Neural progenitor cell (in vitro differentiated cells): ENCODE measurements around the gene MAGI2. TPM values are rescaled to one million over a fixed set of nuclear protein-coding genes. Genes with fewer than 3 reads are reported as not detected.
A peak's percentile ranks its signal among the peaks of the same experiment; 100 is the strongest.

ENCODE experiments used
- DNase-seq: peaks from one replicate; pipeline ENCODE4 v3.0.0-alpha.2; 2016; ENCODE audit warnings: low spot score
- H2AFZ ChIP-seq: fragments of 200-600 bp; sonication (generic); replicated peaks from 2 replicates; pipeline ENCODE4 v1.6.1; 2016; ENCODE audit warnings: antibody characterized with exemption
- H3F3A ChIP-seq: fragments of 200-600 bp; sonication (generic); 2 replicates; pipeline ENCODE4 v1.6.1; 2016; ENCODE audit warnings: antibody characterized with exemption, low read depth
- H3K27ac ChIP-seq: fragments of 200-600 bp; sonication (generic); 2 replicates; pipeline ENCODE4 v1.5.1; 2016; ENCODE audit warnings: mild to moderate bottlenecking
- H3K27me3 ChIP-seq: fragments of 200-600 bp; sonication (generic); 2 replicates; pipeline ENCODE4 v1.6.1; 2016; ENCODE audit warnings: mild to moderate bottlenecking, moderate library complexity
- H3K36me3 ChIP-seq: fragments of 200-600 bp; sonication (generic); 2 replicates; pipeline ENCODE4 v1.5.1; 2016
- H3K4me1 ChIP-seq: fragments of 200-600 bp; sonication (generic); 2 replicates; pipeline ENCODE4 v1.6.1; 2016; ENCODE audit warnings: mixed run types
- H3K4me2 ChIP-seq: fragments of 200-600 bp; sonication (generic); 2 replicates; pipeline ENCODE4 v1.6.1; 2016
- H3K4me3 ChIP-seq: fragments of 200-600 bp; sonication (generic); 2 replicates; pipeline ENCODE4 v1.5.1; 2016
- H3K79me2 ChIP-seq: fragments of 200-600 bp; sonication (generic); 2 replicates; pipeline ENCODE4 v1.6.1; 2016; ENCODE audit warnings: low read depth
- H3K9ac ChIP-seq: fragments of 200-600 bp; sonication (generic); 2 replicates; pipeline ENCODE4 v1.6.1; 2016
- H3K9me3 ChIP-seq: fragments of 200-600 bp; sonication (generic); 2 replicates; pipeline ENCODE4 v1.5.1; 2016; ENCODE audit warnings: low read depth
- H4K20me1 ChIP-seq: fragments of 200-600 bp; sonication (generic); 2 replicates; pipeline ENCODE4 v1.6.1; 2016; ENCODE audit warnings: low read depth
- H3K27ac Mint-ChIP-seq: 3 replicates; pipeline ENCODE4 v1.8.0; 2021; ENCODE audit warnings: mixed read lengths
- H3K27me3 Mint-ChIP-seq: 2 replicates; pipeline ENCODE4 v1.8.0; 2022; ENCODE audit warnings: low read depth, mild to moderate bottlenecking, inconsistent platforms, moderate library complexity, mixed read lengths; ENCODE audit not compliant: insufficient read depth
- H3K36me3 Mint-ChIP-seq: 3 replicates; pipeline ENCODE4 v1.8.0; 2021; ENCODE audit warnings: mixed read lengths
- H3K4me1 Mint-ChIP-seq: 3 replicates; pipeline ENCODE4 v1.8.0; 2021; ENCODE audit warnings: mixed read lengths
- H3K4me3 Mint-ChIP-seq: 3 replicates; pipeline ENCODE4 v1.8.0; 2021; ENCODE audit warnings: mild to moderate bottlenecking, moderate library complexity, mixed read lengths
- H3K9me3 Mint-ChIP-seq: 3 replicates; pipeline ENCODE4 v1.8.0; 2020; ENCODE audit warnings: mixed read lengths
- EZH2 ChIP-seq: fragments of 200-600 bp; sonication (generic); IDR thresholded peaks from 2 replicates; pipeline ENCODE4 v1.6.1; 2017; ENCODE audit warnings: antibody characterized with exemption, mild to moderate bottlenecking, moderate library complexity
- EZH2phosphoT487 ChIP-seq: fragments of 200-600 bp; sonication (generic); IDR thresholded peaks from 2 replicates; pipeline ENCODE4 v1.6.1; 2017; ENCODE audit warnings: antibody characterized with exemption
- total RNA-seq: library from RNA; depleted of rRNA; stranded (reverse); fragments of >200 nt; gene quantifications from 2 replicates; pipeline ENCODE4 v1.2.3, GENCODE V29; 2015; ENCODE audit warnings: low replicate concordance
- TF ChIP-seq, protein P1 (sequence below): fragments of 200-600 bp; sonication (generic); IDR thresholded peaks from 2 replicates; pipeline ENCODE4 v1.5.1; 2017; ENCODE audit warnings: antibody characterized with exemption, mild to moderate bottlenecking

The MAGI2 gene
- total RNA-seq, 1 donor from 2014 or later, result 5.8 TPM

DNA sequence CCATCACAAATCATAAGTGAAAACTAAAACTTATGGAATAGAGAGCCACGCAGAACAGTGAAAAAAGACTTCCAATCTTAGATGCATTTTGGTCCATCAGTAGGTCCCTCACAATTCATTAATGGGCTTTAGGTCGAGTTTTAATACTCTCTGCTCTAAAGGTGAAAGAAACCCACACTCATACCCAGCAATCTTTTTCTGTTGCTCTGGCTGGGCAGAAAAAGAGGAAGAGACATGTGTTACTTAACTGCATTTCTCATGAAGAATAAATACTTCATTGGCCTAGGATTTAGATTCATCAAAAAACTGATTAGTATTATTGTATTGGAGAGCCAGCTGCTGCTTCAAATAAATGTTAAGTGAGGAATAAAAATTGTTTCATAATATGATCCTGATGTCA, 1009.2 kb downstream of the MAGI2 start:
- Histone ChIP-seq H3K9me3 (no peaks in the 10 kb centered on the region), H3K4me3 (no peak overlapping the region), H3F3A (no peaks in the 10 kb centered on the region), H2AFZ (no peak overlapping the region), H3K79me2 (no peaks in the 10 kb centered on the region), H3K27ac (no peak overlapping the region), H3K9ac (no peak overlapping the region), H3K27me3 (no peaks in the 10 kb centered on the region), H3K36me3 (no peaks in the 10 kb centered on the region), H3K4me1 (no peaks in the 10 kb centered on the region), H4K20me1 (no peaks in the 10 kb centered on the region), H3K4me2 (no peak overlapping the region)
- no peak for DNase-seq
- no peaks in the 10 kb centered on the region for H3K36me3 Mint-ChIP-seq
- H3K4me1 Mint-ChIP-seq, result peaks cover 3% of the 10 kb centered on the region
- no peak for TF ChIP-seq EZH2phosphoT487
- TF ChIP-seq, protein P1, sequence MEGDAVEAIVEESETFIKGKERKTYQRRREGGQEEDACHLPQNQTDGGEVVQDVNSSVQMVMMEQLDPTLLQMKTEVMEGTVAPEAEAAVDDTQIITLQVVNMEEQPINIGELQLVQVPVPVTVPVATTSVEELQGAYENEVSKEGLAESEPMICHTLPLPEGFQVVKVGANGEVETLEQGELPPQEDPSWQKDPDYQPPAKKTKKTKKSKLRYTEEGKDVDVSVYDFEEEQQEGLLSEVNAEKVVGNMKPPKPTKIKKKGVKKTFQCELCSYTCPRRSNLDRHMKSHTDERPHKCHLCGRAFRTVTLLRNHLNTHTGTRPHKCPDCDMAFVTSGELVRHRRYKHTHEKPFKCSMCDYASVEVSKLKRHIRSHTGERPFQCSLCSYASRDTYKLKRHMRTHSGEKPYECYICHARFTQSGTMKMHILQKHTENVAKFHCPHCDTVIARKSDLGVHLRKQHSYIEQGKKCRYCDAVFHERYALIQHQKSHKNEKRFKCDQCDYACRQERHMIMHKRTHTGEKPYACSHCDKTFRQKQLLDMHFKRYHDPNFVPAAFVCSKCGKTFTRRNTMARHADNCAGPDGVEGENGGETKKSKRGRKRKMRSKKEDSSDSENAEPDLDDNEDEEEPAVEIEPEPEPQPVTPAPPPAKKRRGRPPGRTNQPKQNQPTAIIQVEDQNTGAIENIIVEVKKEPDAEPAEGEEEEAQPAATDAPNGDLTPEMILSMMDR, result no peak
- TF ChIP-seq EZH2, result no peak
- no peaks in the 10 kb centered on the region for H3K9me3 Mint-ChIP-seq
- H3K4me3 Mint-ChIP-seq, result no peak overlapping the region
- H3K27ac Mint-ChIP-seq, result no peak overlapping the region
- no peaks in the 10 kb centered on the region for H3K27me3 Mint-ChIP-seq

DNA sequence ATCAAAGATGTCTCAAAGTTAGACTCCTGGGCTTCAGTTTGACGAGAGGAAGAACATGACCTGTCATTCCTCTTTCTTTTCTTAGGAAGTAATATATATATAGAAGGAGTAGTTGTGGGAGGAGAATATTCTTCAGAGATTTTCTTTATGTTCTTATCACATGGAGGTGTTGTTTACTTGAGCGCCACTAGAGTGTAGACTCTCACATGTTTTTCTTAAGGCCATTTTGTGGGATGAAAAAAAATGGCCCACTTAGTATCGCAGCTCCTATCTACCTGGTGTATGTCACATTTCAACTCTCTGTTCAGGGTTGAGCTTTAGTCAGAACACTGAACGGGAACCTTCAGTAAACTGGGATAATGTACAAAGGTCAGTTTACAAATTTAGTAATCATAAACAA, 1009.7 kb downstream of the MAGI2 start:
- Histone ChIP-seq H3K4me3 (no peak overlapping the region), H3K9me3 (no peaks in the 10 kb centered on the region), H4K20me1 (no peaks in the 10 kb centered on the region), H3F3A (no peaks in the 10 kb centered on the region), H3K36me3 (no peaks in the 10 kb centered on the region), H2AFZ (no peak overlapping the region), H3K4me2 (no peak overlapping the region), H3K9ac (no peak overlapping the region), H3K79me2 (no peaks in the 10 kb centered on the region), H3K27ac (no peak overlapping the region), H3K4me1 (no peaks in the 10 kb centered on the region), H3K27me3 (no peaks in the 10 kb centered on the region)
- H3K27ac Mint-ChIP-seq, result no peak overlapping the region
- H3K9me3 Mint-ChIP-seq, result no peaks in the 10 kb centered on the region
- H3K27me3 Mint-ChIP-seq, result no peaks in the 10 kb centered on the region
- H3K36me3 Mint-ChIP-seq, result no peaks in the 10 kb centered on the region
- H3K4me3 Mint-ChIP-seq, result no peak overlapping the region
- peak; percentile 5 for DNase-seq
- peaks cover 3% of the 10 kb centered on the region for H3K4me1 Mint-ChIP-seq
- TF ChIP-seq EZH2, result no peak
- TF ChIP-seq, protein P1, result peak; percentile 30

DNA sequence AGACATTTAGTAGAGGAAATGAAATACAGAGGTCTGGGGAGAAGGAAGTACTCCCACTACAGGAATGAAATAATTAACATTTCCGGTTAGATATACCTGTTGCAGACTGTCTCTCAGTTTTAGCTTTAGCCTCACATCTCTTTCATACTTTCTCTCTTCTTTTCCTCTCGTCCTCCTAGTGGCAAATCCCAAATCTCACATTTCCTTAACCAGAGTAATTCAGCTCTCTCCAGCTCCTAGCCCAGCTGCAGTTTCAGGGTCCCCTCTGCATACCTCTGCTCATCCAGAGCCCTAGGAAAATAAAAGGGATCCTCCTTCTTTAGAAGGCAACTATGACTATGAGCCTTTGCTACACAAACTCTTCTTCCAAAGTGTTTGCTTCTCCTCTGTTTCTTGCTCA, 1011.7 kb downstream of the MAGI2 start:
- DNase-seq, result peak; percentile 16

More for the DNA sequence above, 1011.7 kb downstream of the MAGI2 start:
- Mint-ChIP-seq H3K27ac (no peak overlapping the region), H3K36me3 (no peaks in the 10 kb centered on the region), H3K9me3 (no peaks in the 10 kb centered on the region), H3K4me3 (no peak overlapping the region), H3K4me1 (peaks cover 3% of the 10 kb centered on the region), H3K27me3 (no peaks in the 10 kb centered on the region)
- Histone ChIP-seq H3K27me3 (no peaks in the 10 kb centered on the region), H2AFZ (peak overlapping the region; percentile 51), H3F3A (no peaks in the 10 kb centered on the region), H3K79me2 (no peaks in the 10 kb centered on the region), H3K4me2 (no peak overlapping the region), H3K4me1 (no peaks in the 10 kb centered on the region), H3K36me3 (no peaks in the 10 kb centered on the region), H3K27ac (no peak overlapping the region), H3K4me3 (no peak overlapping the region), H3K9me3 (no peaks in the 10 kb centered on the region), H3K9ac (no peak overlapping the region), H4K20me1 (no peaks in the 10 kb centered on the region)
- TF ChIP-seq, protein P1, result peak; percentile 18
- no peak for TF ChIP-seq EZH2
- TF ChIP-seq EZH2phosphoT487, result no peak
